GM23338 (cell line): ENCODE data around the gene MYO6. TPM values are rescaled to one million over a fixed set of nuclear protein-coding genes. Genes with fewer than 3 reads are reported as not detected.

Experiments used
- ATAC-seq: fragments of 200-7000 bp; cut with Tn5 transposase; 3 replicates; pipeline ENCODE4 v1.9.1; 2020
- DNase-seq: peaks from one replicate; pipeline ENCODE4 v3.0.0-alpha.2; 2015; ENCODE audit warnings: low spot score
- H2AFZ ChIP-seq: fragments of 200-600 bp; sonication (generic); 2 replicates; pipeline ENCODE4 v1.8.0; 2016; ENCODE audit warnings: antibody characterized with exemption, mild to moderate bottlenecking, moderate library complexity
- H3F3A ChIP-seq: fragments of 200-600 bp; sonication (generic); replicated peaks from 2 replicates; pipeline ENCODE4 v1.8.0; 2017; ENCODE audit warnings: antibody characterized with exemption, mixed run types, low read depth
- H3K27ac ChIP-seq: fragments of 200-600 bp; sonication (generic); 2 replicates; pipeline ENCODE4 v1.6.1; 2016; ENCODE audit warnings: low read depth
- H3K27me3 ChIP-seq: fragments of 200-600 bp; sonication (generic); 2 replicates; pipeline ENCODE4 v1.8.0; 2016; ENCODE audit warnings: mild to moderate bottlenecking, mixed run types, moderate library complexity; ENCODE audit not compliant: insufficient read depth
- H3K36me3 ChIP-seq: fragments of 200-600 bp; sonication (generic); 2 replicates; pipeline ENCODE4 v1.8.0; 2016; ENCODE audit warnings: mild to moderate bottlenecking; ENCODE audit not compliant: insufficient read depth
- H3K4me1 ChIP-seq: fragments of 200-600 bp; sonication (generic); 2 replicates; pipeline ENCODE4 v1.8.0; 2016; ENCODE audit warnings: mild to moderate bottlenecking, moderate library complexity; ENCODE audit not compliant: insufficient read depth
- H3K4me2 ChIP-seq: fragments of 200-600 bp; sonication (generic); 2 replicates; pipeline ENCODE4 v1.7.1; 2017; ENCODE audit warnings: mixed run types
- H3K4me3 ChIP-seq: fragments of 200-600 bp; sonication (generic); 2 replicates; pipeline ENCODE4 v1.6.1; 2016; ENCODE audit warnings: mixed run types
- H3K79me2 ChIP-seq: fragments of 200-600 bp; sonication (generic); replicated peaks from 2 replicates; pipeline ENCODE4 v1.8.0; 2017; ENCODE audit warnings: mild to moderate bottlenecking; ENCODE audit not compliant: insufficient read depth
- H3K9me2 ChIP-seq: fragments of 200-600 bp; sonication (generic); 2 replicates; pipeline ENCODE4 v1.8.0; 2017; ENCODE audit not compliant: insufficient read depth
- H4K20me1 ChIP-seq: fragments of 200-600 bp; sonication (generic); replicated peaks from 2 replicates; pipeline ENCODE4 v1.8.0; 2017; ENCODE audit warnings: mild to moderate bottlenecking; ENCODE audit not compliant: insufficient read depth
- H3K27ac Mint-ChIP-seq: 2 replicates; pipeline ENCODE4 v1.8.0; 2020; ENCODE audit warnings: inconsistent platforms, mild to moderate bottlenecking, moderate library complexity, mixed read lengths
- H3K27me3 Mint-ChIP-seq: 3 replicates; pipeline ENCODE4 v1.8.0; 2022; ENCODE audit warnings: low read depth, mild to moderate bottlenecking, moderate library complexity, mixed read lengths, inconsistent platforms; ENCODE audit not compliant: insufficient read depth, poor library complexity
- H3K36me3 Mint-ChIP-seq: 3 replicates; pipeline ENCODE4 v1.8.0; 2021; ENCODE audit warnings: low read depth, mild to moderate bottlenecking, inconsistent platforms, moderate library complexity, mixed read lengths
- H3K4me1 Mint-ChIP-seq: 3 replicates; pipeline ENCODE4 v1.8.0; 2020; ENCODE audit warnings: mild to moderate bottlenecking, inconsistent platforms, mixed read lengths
- H3K4me3 Mint-ChIP-seq: 3 replicates; pipeline ENCODE4 v1.8.0; 2021; ENCODE audit warnings: moderate library complexity, mild to moderate bottlenecking, inconsistent platforms, mixed read lengths
- H3K9me3 Mint-ChIP-seq: 3 replicates; pipeline ENCODE4 v1.8.0; 2020; ENCODE audit warnings: moderate library complexity, mild to moderate bottlenecking, inconsistent platforms, mixed read lengths
- CREB1 ChIP-seq: fragments of 250-450 bp; sonication (Bioruptor Pico); IDR thresholded peaks from 2 replicates; pipeline ENCODE4 v1.5.0; 2020; ENCODE audit warnings: low read depth, mild to moderate bottlenecking, moderate library complexity
- CTCF ChIP-seq, 2 experiments: fragments of 200-600 bp in 1 of 2; sonication (generic) in 1 of 2; conservative IDR thresholded peaks; 2 replicates each; pipeline versions ENCODE4 v1.5.1 to v1.6.1; 2016 to 2017; ENCODE audit warnings: antibody characterized with exemption in 2 of 2, low read depth in 2 of 2, mild to moderate bottlenecking in 2 of 2, moderate library complexity in 1 of 2
- ETS1 ChIP-seq: IDR thresholded peaks from 2 replicates; pipeline ENCODE4 v1.6.1; 2016; ENCODE audit warnings: antibody characterized with exemption
- EZH2 ChIP-seq: fragments of 200-600 bp; sonication (generic); IDR thresholded peaks from one replicate; pipeline ENCODE4 v1.8.0; 2017; ENCODE audit warnings: antibody characterized with exemption, mild to moderate bottlenecking, low read depth; ENCODE audit not compliant: unreplicated experiment
- EZH2phosphoT487 ChIP-seq: fragments of 200-600 bp; sonication (generic); IDR thresholded peaks from one replicate; pipeline ENCODE4 v1.8.1; 2018; ENCODE audit warnings: antibody characterized with exemption; ENCODE audit not compliant: unreplicated experiment
- JUNB ChIP-seq: IDR thresholded peaks from one replicate; pipeline ENCODE4 v1.6.1; 2016; ENCODE audit warnings: antibody characterized with exemption; ENCODE audit not compliant: unreplicated experiment
- NANOG ChIP-seq: IDR thresholded peaks from 2 replicates; pipeline ENCODE4 v1.6.1; 2016; ENCODE audit warnings: antibody characterized with exemption, borderline replicate concordance
- POLR2AphosphoS5 ChIP-seq: IDR thresholded peaks from 2 replicates; pipeline ENCODE4 v1.6.1; 2016; ENCODE audit warnings: antibody characterized with exemption, low read depth
- REST ChIP-seq: IDR thresholded peaks from one replicate; pipeline ENCODE4 v1.6.1; 2018; ENCODE audit warnings: antibody characterized with exemption; ENCODE audit not compliant: unreplicated experiment
- STAT1 ChIP-seq: IDR thresholded peaks from one replicate; pipeline ENCODE4 v1.6.1; 2016; ENCODE audit warnings: antibody characterized with exemption; ENCODE audit not compliant: unreplicated experiment
- ZNF114 ChIP-seq: fragments of 250-450 bp; sonication (Bioruptor Pico); IDR thresholded peaks from 2 replicates; pipeline ENCODE4 v1.5.0; 2020; ENCODE audit warnings: mild to moderate bottlenecking, moderate library complexity
- ZNF331 ChIP-seq: fragments of 250-450 bp; sonication (Bioruptor Pico); IDR thresholded peaks from 2 replicates; pipeline ENCODE4 v1.5.0; 2020; ENCODE audit warnings: low read depth, mild to moderate bottlenecking, moderate library complexity
- ZNF462 ChIP-seq: fragments of 250-450 bp; sonication (Bioruptor Pico); IDR thresholded peaks from 2 replicates; pipeline ENCODE4 v1.5.0; 2020; ENCODE audit warnings: mild to moderate bottlenecking, moderate library complexity
- polyA plus RNA-seq: library from polyadenylated mRNA; unstranded; fragments of >200 nt; fragmentation: Nextera tagmentation; extraction: Ambion mirVana; gene quantifications from 2 replicates; pipeline ENCODE4 v1.2.1, GENCODE V29; 2016
- total RNA-seq: library from RNA; depleted of rRNA; stranded (reverse); fragments of >200 nt; shearing (Covaris generic); gene quantifications from 2 replicates; pipeline ENCODE4 v1.2.3, GENCODE V29; 2014

MYO6 gene
- total and polyA plus RNA-seq, 2 experiments from 2014 or later = 21.8 to 33.0 TPM

GRCh38 chr6:75884822-75885221 is 135.8 kb downstream of the MYO6 start:
- Mint-ChIP-seq H3K4me3 (no peak overlapping the region), H3K27ac (no peak overlapping the region), H3K9me3 (no peaks in the 10 kb centered on the region; the same call in 2 of the 3 replicates), H3K36me3 (peaks cover 3% of the 10 kb centered on the region; the same call in 2 of the 3 replicates), H3K27me3 (peaks cover 3% of the 10 kb centered on the region), H3K4me1 (peaks cover 11% of the 10 kb centered on the region)
- no peak for TF ChIP-seq NANOG
- no peak for TF ChIP-seq JUNB
- TF ChIP-seq EZH2phosphoT487 = no peak
- TF ChIP-seq ETS1 = no peak
- no peak for TF ChIP-seq EZH2
- no peak for TF ChIP-seq ZNF331 (CRISPR knock-in tag)
- TF ChIP-seq ZNF114 = no peak
- no peak for TF ChIP-seq CREB1 (CRISPR knock-in tag)
- TF ChIP-seq ZNF462 (CRISPR knock-in tag) = no peak
- TF ChIP-seq STAT1 = no peak
- TF ChIP-seq POLR2AphosphoS5 = no peak
- no peak for TF ChIP-seq REST
- no peak for TF ChIP-seq CTCF (conservative IDR thresholded peaks at IDR 0.05; ENCODE audit: low read depth in 2 of 2)
- Histone ChIP-seq H4K20me1 (no peaks in the 10 kb centered on the region), H3K4me2 (no peak overlapping the region), H3K4me3 (no peak overlapping the region), H3K36me3 (no peaks in the 10 kb centered on the region), H2AFZ (no peak overlapping the region), H3K27ac (no peak overlapping the region), H3K4me1 (no peaks in the 10 kb centered on the region), H3K79me2 (no peaks in the 10 kb centered on the region), H3K9me2 (no peaks in the 10 kb centered on the region), H3F3A (no peaks in the 10 kb centered on the region), H3K27me3 (no peaks in the 10 kb centered on the region)
- ATAC-seq (no peak), DNase-seq (no peak)
